ENCODE results near the gene CDK2AP2. TPM values are rescaled to one million over a fixed set of nuclear protein-coding genes. Genes with fewer than 3 reads are reported as not detected.

The CDK2AP2 gene
- total and polyA plus RNA-seq, 2 donors (not counting 3 experiments of a cell fraction or from before 2014, with no cell fraction given), result 81.2 to 143 TPM

DNA sequence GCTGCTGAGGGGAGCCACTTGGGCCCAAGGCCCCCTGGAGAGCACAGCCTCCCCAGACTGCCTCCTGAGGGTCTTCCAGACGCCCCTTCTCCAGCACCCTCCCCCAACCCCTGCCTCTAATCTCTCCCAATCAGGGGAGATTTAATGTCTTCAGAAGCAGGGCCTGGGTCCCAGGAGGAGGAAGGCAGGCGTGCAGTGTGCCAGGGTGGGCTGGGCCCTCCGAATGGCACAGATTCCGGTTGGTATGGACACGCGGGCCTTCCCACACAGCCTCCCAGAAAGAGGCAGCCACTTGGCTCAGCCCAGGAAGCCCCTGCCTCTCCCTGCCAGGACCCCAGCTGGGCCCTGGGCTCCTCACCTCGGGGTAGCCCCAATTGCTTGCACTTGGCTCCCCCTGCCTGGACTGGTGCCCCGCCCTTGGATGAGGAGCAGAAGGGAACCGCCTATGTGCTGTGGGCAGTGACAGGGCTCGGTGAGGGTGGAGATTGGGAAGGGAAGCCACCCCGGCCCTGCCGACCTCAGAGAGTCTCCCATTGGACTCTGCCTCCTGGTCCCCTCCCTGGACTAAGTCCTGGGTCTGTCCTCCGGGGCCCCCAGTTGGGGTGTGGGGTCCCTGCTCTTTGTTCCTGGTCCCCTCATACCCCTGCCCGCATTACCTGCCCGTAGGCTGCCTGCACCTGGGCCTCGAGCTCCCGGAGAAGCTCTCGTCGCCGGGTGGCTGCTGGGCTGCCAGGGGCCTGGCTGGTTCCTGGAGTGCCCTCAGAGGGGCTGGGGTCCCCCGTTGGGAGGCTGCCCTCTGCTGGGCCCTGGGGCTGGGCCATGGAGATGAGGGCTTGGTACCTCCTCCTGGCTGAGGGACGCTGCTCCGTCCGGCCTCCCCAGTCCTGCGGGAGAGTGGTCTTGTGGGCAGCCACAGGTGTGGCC, 15.9 kb upstream of the CDK2AP2 start:
- Histone ChIP-seq H3K9me1 (replicated peaks; ENCODE audit: control insufficient read depth, extremely low read depth, insufficient read depth, low read length) (no peaks in the 10 kb centered on the region), H3K27me3 (ENCODE audit: control insufficient read depth in 2 of 2, insufficient read depth in 2 of 2, low read length in 2 of 2) (peaks cover 0 to 3% of the 10 kb centered on the region in 2 experiments), H3K4me2 (ENCODE audit: insufficient read depth, low read length) (no peak overlapping the region), H3K9me3 (replicated peaks; ENCODE audit: control insufficient read depth, insufficient read depth, low read length) (no peaks in the 10 kb centered on the region), H3K9ac (replicated peaks; ENCODE audit: extremely low read depth, insufficient read depth, low read length) (no peak overlapping the region), H4K20me1 (replicated peaks; ENCODE audit: control insufficient read depth, extremely low read depth, insufficient read depth, low read length) (no peaks in the 10 kb centered on the region), H3K36me3 (ENCODE audit: control insufficient read depth in 2 of 2, extremely low read depth in 1 of 2, insufficient read depth in 2 of 2, low read length in 2 of 2) (no peaks in the 10 kb centered on the region), H3K4me1 (ENCODE audit: control insufficient read depth, extremely low read depth, insufficient read depth, low read length) (no peaks in the 10 kb centered on the region), H3K4me3 (replicated peaks in 1 of 3; ENCODE audit: insufficient read depth in 1 of 3, low read depth in 1 of 3, low read length in 3 of 3) (no peak overlapping the region), H2AFZ (ENCODE audit: low read depth, low read length) (no peak overlapping the region), H3K79me2 (ENCODE audit: control insufficient read depth, insufficient read depth, low read length) (no peaks in the 10 kb centered on the region), H3K27ac (ENCODE audit: insufficient read depth, low read depth, low read length) (no peak overlapping the region)
- intact Hi-C loops (cut with micrococcal nuclease) (no loop called here), dilution Hi-C loops (cut with MboI; ENCODE audit: extremely low pct_ligation_motif_present, low sequenced_read_pairs) (no loop called here)
- TF ChIP-seq, protein P1, sequence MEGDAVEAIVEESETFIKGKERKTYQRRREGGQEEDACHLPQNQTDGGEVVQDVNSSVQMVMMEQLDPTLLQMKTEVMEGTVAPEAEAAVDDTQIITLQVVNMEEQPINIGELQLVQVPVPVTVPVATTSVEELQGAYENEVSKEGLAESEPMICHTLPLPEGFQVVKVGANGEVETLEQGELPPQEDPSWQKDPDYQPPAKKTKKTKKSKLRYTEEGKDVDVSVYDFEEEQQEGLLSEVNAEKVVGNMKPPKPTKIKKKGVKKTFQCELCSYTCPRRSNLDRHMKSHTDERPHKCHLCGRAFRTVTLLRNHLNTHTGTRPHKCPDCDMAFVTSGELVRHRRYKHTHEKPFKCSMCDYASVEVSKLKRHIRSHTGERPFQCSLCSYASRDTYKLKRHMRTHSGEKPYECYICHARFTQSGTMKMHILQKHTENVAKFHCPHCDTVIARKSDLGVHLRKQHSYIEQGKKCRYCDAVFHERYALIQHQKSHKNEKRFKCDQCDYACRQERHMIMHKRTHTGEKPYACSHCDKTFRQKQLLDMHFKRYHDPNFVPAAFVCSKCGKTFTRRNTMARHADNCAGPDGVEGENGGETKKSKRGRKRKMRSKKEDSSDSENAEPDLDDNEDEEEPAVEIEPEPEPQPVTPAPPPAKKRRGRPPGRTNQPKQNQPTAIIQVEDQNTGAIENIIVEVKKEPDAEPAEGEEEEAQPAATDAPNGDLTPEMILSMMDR (IDR thresholded peaks at IDR 0.05; ENCODE audit: extremely low read depth in 1 of 2, insufficient read depth in 1 of 2, low read depth in 1 of 2, low read length in 2 of 2), result no peak
- TF ChIP-seq JUN (IDR thresholded peaks at IDR 0.05; ENCODE audit: borderline replicate concordance, insufficient read depth, insufficient read length, low read depth), result no peak
- no peak for TF ChIP-seq POLR2A (IDR thresholded peaks at IDR 0.05; ENCODE audit: low read depth, low read length)
- no peak for TF ChIP-seq POLR2AphosphoS5 (IDR thresholded peaks at IDR 0.05; ENCODE audit: insufficient read depth, low read depth, low read length)
- no peak for TF ChIP-seq GATA2 (IDR thresholded peaks at IDR 0.05; ENCODE audit: insufficient read depth, insufficient read length, low read depth, low read length)
- no peak for TF ChIP-seq EZH2 (IDR thresholded peaks at IDR 0.05; ENCODE audit: borderline replicate concordance, low read depth, low read length, severe bottlenecking)
- no peak for TF ChIP-seq MYC (IDR thresholded peaks at IDR 0.05; ENCODE audit: low read depth, low read length)
- TF ChIP-seq, protein P2, sequence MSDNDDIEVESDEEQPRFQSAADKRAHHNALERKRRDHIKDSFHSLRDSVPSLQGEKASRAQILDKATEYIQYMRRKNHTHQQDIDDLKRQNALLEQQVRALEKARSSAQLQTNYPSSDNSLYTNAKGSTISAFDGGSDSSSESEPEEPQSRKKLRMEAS (IDR thresholded peaks at IDR 0.05; ENCODE audit: insufficient read depth, insufficient read length), result no peak
- no peak for TF ChIP-seq FOS (IDR thresholded peaks at IDR 0.05; ENCODE audit: borderline replicate concordance, insufficient read depth, low read length)
- FAIRE-seq (no peak), DNase-seq (ENCODE audit: low read depth, low spot score) (no peak)
- ChIA-PET POLR2A (no interaction called here), CTCF (no interaction called here)
- no TSS peak for BruUV-seq (replicated peaks)

All from endothelial cell of umbilical vein (primary cell).